GM15510 (cell line): ENCODE data around the gene CA6.

Experiments used
- POLR2A ChIP-seq: IDR thresholded peaks from 3 replicates; pipeline ENCODE4 v1.6.1; 2011; ENCODE audit warnings: borderline replicate concordance; ENCODE audit not compliant: insufficient read length; ENCODE audit errors: extremely low read depth

CA6 gene

DNA sequence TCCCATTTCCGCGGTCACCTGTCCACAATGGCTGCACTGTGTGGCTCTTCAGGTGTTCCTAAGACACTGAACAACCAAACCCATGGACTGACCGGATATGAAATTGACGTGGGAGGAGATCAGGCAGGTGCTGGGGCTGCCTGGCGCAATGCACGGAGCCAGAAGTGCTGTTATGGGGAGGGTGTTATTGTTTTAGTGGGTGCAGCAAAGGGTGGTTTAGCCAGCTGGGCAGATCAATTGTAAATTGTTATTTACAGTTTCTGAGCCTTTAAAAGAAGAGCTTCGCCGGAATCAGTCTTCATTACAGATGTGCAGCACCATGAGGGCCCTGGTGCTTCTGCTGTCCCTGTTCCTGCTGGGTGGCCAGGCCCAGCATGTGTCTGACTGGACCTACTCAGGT lies at the start of gene CA6:
Gene CA6, plus strand, starts transcription at position 301 of the 400 bp plus-strand sequence. Its CDS starts 19 bp downstream, at position 320.
- TF ChIP-seq POLR2A, result no peak

- TF ChIP-seq POLR2A, result no peak
These were observed 46.6 kb upstream of the CA6 start for GRCh38 chr1:8899046-8899445.

DNA sequence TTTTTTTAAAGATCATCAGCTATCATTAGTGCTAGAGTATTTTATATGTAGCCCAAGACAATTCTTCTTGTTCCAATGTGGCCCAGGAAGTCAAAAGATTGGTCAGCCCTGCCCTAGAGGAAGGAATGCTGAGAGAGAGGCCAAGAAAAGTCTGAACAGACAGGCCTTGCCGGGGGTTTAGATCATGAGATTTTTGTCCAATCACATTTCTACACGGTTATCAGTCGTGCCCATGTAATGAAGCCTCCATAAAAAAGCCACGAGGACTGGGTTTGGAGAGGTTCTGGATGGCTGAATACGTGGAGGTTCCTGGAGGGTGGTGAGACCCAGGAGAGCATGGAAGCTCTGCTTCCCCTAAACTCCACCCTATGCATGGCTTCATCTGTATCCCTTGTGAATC lies 42.9 kb upstream of the CA6 start:
- TF ChIP-seq POLR2A, result no peak

DNA sequence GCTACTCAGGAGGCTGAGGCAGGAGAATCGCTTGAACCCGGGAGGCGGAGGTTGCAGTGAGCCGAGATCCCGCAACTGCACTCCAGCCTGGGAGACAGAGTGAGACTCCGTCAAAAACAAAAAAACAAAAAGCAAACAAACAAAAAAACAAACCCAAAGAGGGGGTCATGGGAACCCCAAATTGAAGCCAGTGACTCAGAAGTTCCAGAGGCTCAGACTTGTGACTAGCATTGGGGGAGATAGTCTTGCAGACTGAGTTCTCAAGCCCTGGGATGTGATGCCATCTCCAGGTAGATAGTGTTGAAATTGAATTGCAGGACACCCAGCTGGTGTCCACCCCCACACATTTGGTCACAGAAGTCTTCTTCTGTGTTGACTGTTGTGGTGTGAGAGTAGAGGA lies 42.3 kb upstream of the CA6 start:
- TF ChIP-seq POLR2A, result no peak

- no peak for TF ChIP-seq POLR2A
These were observed 41.6 kb upstream of the CA6 start for GRCh38 chr1:8903908-8904650.

- no peak for TF ChIP-seq POLR2A
These were observed 40.0 kb upstream of the CA6 start for GRCh38 chr1:8905582-8906191.

DNA sequence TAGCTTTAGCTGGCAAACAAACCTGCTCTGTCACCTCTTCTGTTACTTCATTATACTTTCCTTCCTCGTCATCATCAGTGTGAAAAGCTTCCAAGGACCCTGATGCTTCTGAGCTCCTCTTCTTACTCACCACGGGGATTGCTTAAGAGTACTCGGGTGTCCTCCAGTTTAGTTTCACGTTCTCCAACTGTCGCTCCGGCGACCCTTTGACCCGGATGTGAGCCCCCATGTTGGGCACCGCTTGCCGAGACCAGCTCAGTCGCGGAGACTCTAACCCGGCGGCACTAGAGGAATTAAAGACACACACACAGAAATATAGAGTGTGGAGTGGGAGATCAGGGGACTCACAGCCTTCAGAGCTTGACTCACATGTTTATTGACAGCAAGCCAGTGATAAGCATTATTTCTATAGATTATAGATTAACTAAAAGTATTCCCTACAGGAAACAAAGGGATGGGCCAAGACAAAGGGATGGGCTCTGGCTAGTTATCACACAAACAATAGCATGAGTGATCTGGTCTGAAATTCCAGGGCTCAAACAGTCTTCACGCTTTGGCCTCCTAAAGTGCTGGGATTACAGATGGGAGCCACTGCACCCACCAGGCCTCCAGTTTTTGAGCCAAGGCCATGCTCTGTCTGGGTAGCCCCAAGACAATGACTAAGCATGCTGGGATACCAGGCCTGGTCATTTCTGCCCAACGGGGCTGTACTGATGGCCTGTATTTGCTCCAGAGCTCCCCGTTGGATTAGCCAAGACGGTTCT lies 37.1 kb upstream of the CA6 start:
- no peak for TF ChIP-seq POLR2A

GRCh38 chr1:8910331-8910730 lies 35.3 kb upstream of the CA6 start:
- TF ChIP-seq POLR2A, result no peak

- TF ChIP-seq POLR2A, result no peak
These were observed 34.8 kb upstream of the CA6 start for GRCh38 chr1:8910914-8911313.

- TF ChIP-seq POLR2A, result no peak
These were observed 34.0 kb upstream of the CA6 start for GRCh38 chr1:8911416-8912309.

DNA sequence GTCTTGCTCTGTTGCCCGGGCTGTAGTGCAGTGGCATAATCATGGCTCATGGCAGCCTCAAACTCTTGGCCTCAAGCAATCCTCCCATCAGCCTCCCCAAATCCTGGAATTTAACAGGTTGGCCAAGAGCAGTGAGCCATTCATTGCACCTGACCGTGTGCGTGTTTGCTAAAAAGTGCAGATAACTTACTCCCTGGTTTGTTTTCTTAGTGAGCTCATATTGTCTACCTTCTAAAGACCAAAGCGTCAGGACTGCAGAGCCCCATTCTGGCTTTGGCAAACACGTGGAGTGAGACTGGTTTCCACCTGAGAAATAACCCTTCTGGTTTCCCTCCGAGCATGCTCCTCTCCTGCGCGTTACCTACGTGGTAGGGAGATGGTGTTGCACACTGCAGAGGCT lies 32.2 kb upstream of the CA6 start:
- TF ChIP-seq POLR2A, result no peak

- no peak for TF ChIP-seq POLR2A
These were observed 31.2 kb upstream of the CA6 start for GRCh38 chr1:8914466-8914865.

DNA sequence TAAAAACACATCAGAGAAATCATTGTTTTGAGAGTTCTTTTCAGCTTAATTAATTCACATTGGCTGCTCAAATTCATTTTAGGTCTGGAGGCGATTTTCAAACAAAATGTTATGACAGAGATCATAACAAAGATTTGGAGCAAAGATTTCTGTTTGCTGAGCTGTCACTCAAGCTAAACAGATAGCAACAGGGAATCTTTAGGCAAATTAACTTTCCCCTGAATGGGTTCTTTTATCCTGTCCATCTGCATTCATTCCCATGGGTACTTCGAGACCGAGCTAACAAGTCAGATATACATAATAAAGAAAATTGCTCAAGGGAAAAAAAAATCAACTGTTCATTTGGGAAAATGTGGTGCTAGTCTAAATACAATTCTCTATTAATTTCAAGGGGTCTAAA lies 30.2 kb upstream of the CA6 start:
- no peak for TF ChIP-seq POLR2A

DNA sequence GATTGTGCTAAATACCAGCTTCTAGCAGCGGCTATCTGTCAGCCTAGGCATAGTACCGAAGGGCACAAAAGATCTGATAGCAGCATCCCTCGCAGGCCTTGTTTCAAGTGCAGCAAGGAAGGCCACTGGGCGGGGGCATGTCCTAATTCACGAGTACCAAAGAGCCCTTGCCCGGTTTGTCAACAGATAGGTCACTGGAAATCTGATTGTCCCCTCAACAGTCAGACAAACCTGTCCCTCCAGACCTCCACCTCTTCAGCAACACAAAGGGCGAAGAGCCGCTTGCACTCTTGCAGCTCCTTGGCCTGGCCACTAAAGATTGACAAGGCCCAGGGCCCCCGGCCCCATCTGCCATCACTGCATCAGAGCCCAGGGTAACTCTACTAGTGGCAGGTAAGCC lies 22.7 kb upstream of the CA6 start:
- no peak for TF ChIP-seq POLR2A

- TF ChIP-seq POLR2A, result no peak
These were observed 20.3 kb upstream of the CA6 start for GRCh38 chr1:8925406-8925805.
